Neural cell (in vitro differentiated cells): ENCODE measurements around the gene SFR1. TPM values are rescaled to one million over a fixed set of nuclear protein-coding genes. Genes with fewer than 3 reads are reported as not detected.

ENCODE experiments used
- H2AFZ ChIP-seq: fragments of 200-600, 300-800 bp; sonication (generic), shearing (Covaris generic); 2 replicates; pipeline ENCODE4 v1.6.0; 2014; ENCODE audit warnings: low read depth, mild to moderate bottlenecking, antibody characterized with exemption, low read length, moderate library complexity
- H3F3A ChIP-seq: fragments of 200-600 bp; shearing (Covaris generic); 2 replicates; pipeline ENCODE4 v1.6.1; 2016; ENCODE audit warnings: mild to moderate bottlenecking, moderate library complexity, mixed read lengths, antibody characterized with exemption, low read length; ENCODE audit not compliant: insufficient read depth, poor library complexity, severe bottlenecking
- H3K27ac ChIP-seq: fragments of 200-600, 300-800 bp; sonication (generic), shearing (Covaris generic); 2 replicates; pipeline ENCODE4 v1.5.1; 2014; ENCODE audit warnings: mild to moderate bottlenecking, low read length, moderate library complexity
- H3K27me3 ChIP-seq: fragments of 300-800, 200-600 bp; sonication (generic), shearing (Covaris generic); 2 replicates; pipeline ENCODE4 v1.6.0; 2014; ENCODE audit warnings: mild to moderate bottlenecking, low read depth, low read length, moderate library complexity; ENCODE audit not compliant: insufficient read depth
- H3K36me3 ChIP-seq: fragments of 300-800, 200-600 bp; sonication (generic), shearing (Covaris generic); 2 replicates; pipeline ENCODE4 v1.5.1; 2014; ENCODE audit warnings: mild to moderate bottlenecking, antibody characterized with exemption, low read length, moderate library complexity; ENCODE audit not compliant: insufficient read depth
- H3K4me2 ChIP-seq: fragments of 300-800, 200-600 bp; sonication (generic), shearing (Covaris generic); 2 replicates; pipeline ENCODE4 v1.6.0; 2014; ENCODE audit warnings: mild to moderate bottlenecking, low read length
- H3K4me3 ChIP-seq: fragments of 300-800, 200-600 bp; sonication (generic), shearing (Covaris generic); 2 replicates; pipeline ENCODE4 v1.5.1; 2014; ENCODE audit warnings: mild to moderate bottlenecking, low read length, moderate library complexity
- H3K79me2 ChIP-seq: fragments of 200-600 bp; shearing (Covaris generic); replicated peaks from 2 replicates; pipeline ENCODE4 v1.6.0; 2014; ENCODE audit warnings: mild to moderate bottlenecking, low read length, moderate library complexity; ENCODE audit not compliant: insufficient read depth
- H3K9ac ChIP-seq: fragments of 300-800, 200-600 bp; sonication (generic), shearing (Covaris generic); 2 replicates; pipeline ENCODE4 v1.6.1; 2016; ENCODE audit warnings: mild to moderate bottlenecking, low read length, mixed read lengths
- H3K9me2 ChIP-seq: fragments of 200-600 bp; shearing (Covaris generic); 2 replicates; pipeline ENCODE4 v1.6.1; 2016; ENCODE audit warnings: mild to moderate bottlenecking, low read length, mixed read lengths; ENCODE audit not compliant: insufficient read depth
- H3K9me3 ChIP-seq: fragments of 200-600, 300-800 bp; sonication (generic), shearing (Covaris generic); 2 replicates; pipeline ENCODE4 v1.6.1; 2016; ENCODE audit warnings: mild to moderate bottlenecking, mixed run types, low read length, moderate library complexity, mixed read lengths
- H4K20me1 ChIP-seq: fragments of 200-600 bp; shearing (Covaris generic); 2 replicates; pipeline ENCODE4 v1.6.1; 2016; ENCODE audit warnings: mild to moderate bottlenecking, mixed run types; ENCODE audit not compliant: insufficient read depth
- EP300 ChIP-seq: fragments of 450-650 bp; conservative IDR thresholded peaks from 2 replicates; pipeline ENCODE4 v1.6.1; 2014; ENCODE audit warnings: antibody characterized with exemption, mild to moderate bottlenecking, moderate library complexity; ENCODE audit not compliant: poor library complexity, severe bottlenecking
- EZH2 ChIP-seq: fragments of 200-600, 300-800 bp; shearing (Covaris generic), sonication (generic); IDR thresholded peaks from 2 replicates; pipeline ENCODE4 v1.6.1; 2014; ENCODE audit warnings: antibody characterized with exemption, low read length, borderline replicate concordance, mild to moderate bottlenecking; ENCODE audit not compliant: insufficient read depth, poor library complexity, severe bottlenecking
- MXI1 ChIP-seq: fragments of 450-650 bp; conservative IDR thresholded peaks from 2 replicates; pipeline ENCODE4 v1.6.1; 2014; ENCODE audit warnings: antibody characterized with exemption, mild to moderate bottlenecking; ENCODE audit not compliant: poor library complexity, severe bottlenecking
- POLR2AphosphoS5 ChIP-seq: IDR thresholded peaks from 2 replicates; pipeline ENCODE4 v1.6.1; 2012
- RAD21 ChIP-seq: fragments of 450-650 bp; conservative IDR thresholded peaks from 2 replicates; pipeline ENCODE4 v1.6.1; 2014; ENCODE audit warnings: antibody characterized with exemption, mild to moderate bottlenecking, moderate library complexity
- SMC3 ChIP-seq: fragments of 450-650 bp; conservative IDR thresholded peaks from 2 replicates; pipeline ENCODE4 v1.6.1; 2014; ENCODE audit warnings: antibody characterized with exemption, mild to moderate bottlenecking, moderate library complexity; ENCODE audit not compliant: poor library complexity
- TAF1 ChIP-seq: IDR thresholded peaks from 2 replicates; pipeline ENCODE4 v1.6.1; 2012; ENCODE audit warnings: low read depth
- polyA plus RNA-seq: library from polyadenylated mRNA; depleted of rRNA; stranded (reverse); fragments of >200 nt; gene quantifications from 2 replicates; pipeline ENCODE4 v1.2.3, GENCODE V29; 2014
- TF ChIP-seq, protein P1 (sequence below): IDR thresholded peaks from 2 replicates; pipeline ENCODE4 v1.6.1; 2012; ENCODE audit warnings: borderline replicate concordance
- TF ChIP-seq, protein P2 (sequence below): fragments of 450-650 bp; IDR thresholded peaks from 2 replicates; pipeline ENCODE4 v1.5.1; 2014; ENCODE audit warnings: antibody characterized with exemption, mild to moderate bottlenecking, moderate library complexity; ENCODE audit not compliant: poor library complexity, severe bottlenecking

SFR1 gene
- polyA plus RNA-seq, 1 donor from 2014 or later = 5.0 TPM

DNA sequence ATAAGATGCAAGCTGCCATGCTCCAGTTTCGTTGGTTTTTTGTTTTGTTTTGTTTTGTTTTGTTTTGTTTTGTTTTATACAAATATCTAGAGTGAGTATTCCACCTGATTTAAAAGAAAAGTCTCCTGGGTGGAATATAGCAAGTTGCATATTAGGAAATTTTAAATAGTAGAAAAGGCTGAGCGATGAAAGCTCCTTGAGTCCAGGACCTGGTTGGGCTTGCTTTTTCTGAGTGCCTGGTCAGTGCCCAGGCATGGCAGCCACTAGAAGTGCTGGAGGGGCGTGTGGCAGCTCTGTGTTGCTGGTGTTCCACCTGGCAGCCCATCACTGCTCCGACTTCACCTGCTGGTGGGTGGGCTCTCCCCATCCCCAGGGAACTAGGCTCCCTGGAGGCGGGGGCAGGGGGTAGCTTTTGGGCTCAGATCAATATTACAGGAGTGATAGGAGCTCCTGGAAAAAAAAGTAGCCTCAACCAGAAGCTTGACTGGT is 44.3 kb upstream of the SFR1 start:
- Histone ChIP-seq H3K9me3 (no peaks in the 10 kb centered on the region), H3F3A (no peaks in the 10 kb centered on the region), H4K20me1 (no peaks in the 10 kb centered on the region), H3K9ac (no peak overlapping the region), H3K9me2 (no peaks in the 10 kb centered on the region), H3K27ac (no peak overlapping the region), H2AFZ (no peak overlapping the region), H3K4me3 (no peak overlapping the region), H3K27me3 (no peaks in the 10 kb centered on the region), H3K36me3 (no peaks in the 10 kb centered on the region), H3K79me2 (no peaks in the 10 kb centered on the region), H3K4me2 (no peak overlapping the region)
- TF ChIP-seq RAD21 (no peak), MXI1 (no peak), TAF1 (no peak), SMC3 (no peak)
- TF ChIP-seq, protein P1, sequence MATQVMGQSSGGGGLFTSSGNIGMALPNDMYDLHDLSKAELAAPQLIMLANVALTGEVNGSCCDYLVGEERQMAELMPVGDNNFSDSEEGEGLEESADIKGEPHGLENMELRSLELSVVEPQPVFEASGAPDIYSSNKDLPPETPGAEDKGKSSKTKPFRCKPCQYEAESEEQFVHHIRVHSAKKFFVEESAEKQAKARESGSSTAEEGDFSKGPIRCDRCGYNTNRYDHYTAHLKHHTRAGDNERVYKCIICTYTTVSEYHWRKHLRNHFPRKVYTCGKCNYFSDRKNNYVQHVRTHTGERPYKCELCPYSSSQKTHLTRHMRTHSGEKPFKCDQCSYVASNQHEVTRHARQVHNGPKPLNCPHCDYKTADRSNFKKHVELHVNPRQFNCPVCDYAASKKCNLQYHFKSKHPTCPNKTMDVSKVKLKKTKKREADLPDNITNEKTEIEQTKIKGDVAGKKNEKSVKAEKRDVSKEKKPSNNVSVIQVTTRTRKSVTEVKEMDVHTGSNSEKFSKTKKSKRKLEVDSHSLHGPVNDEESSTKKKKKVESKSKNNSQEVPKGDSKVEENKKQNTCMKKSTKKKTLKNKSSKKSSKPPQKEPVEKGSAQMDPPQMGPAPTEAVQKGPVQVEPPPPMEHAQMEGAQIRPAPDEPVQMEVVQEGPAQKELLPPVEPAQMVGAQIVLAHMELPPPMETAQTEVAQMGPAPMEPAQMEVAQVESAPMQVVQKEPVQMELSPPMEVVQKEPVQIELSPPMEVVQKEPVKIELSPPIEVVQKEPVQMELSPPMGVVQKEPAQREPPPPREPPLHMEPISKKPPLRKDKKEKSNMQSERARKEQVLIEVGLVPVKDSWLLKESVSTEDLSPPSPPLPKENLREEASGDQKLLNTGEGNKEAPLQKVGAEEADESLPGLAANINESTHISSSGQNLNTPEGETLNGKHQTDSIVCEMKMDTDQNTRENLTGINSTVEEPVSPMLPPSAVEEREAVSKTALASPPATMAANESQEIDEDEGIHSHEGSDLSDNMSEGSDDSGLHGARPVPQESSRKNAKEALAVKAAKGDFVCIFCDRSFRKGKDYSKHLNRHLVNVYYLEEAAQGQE = no peak

DNA sequence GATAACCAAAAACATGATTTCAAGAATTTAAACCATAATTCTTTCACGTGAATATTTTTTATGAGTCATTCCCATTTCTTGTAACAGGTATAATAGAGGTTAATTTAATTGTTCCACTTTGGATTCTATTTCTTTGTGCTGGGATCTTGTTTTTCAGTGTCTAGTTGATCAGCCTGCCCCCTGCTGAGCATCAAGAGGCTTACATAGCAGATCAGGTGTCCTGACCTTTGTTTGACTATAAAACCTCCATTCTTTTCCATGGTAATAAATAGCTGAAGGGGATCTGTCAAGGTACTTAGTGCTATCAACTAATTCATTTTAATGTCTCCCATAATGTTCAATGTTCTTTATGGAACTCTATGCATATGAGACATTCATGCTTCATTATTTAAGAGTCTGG is 41.2 kb upstream of the SFR1 start:
- Histone ChIP-seq H3K79me2 (no peaks in the 10 kb centered on the region), H3K27ac (no peak overlapping the region), H2AFZ (no peak overlapping the region), H3F3A (no peaks in the 10 kb centered on the region), H3K27me3 (no peaks in the 10 kb centered on the region), H4K20me1 (no peaks in the 10 kb centered on the region), H3K9me2 (no peaks in the 10 kb centered on the region), H3K4me2 (no peak overlapping the region), H3K4me3 (no peak overlapping the region), H3K9me3 (no peaks in the 10 kb centered on the region), H3K9ac (no peak overlapping the region), H3K36me3 (no peaks in the 10 kb centered on the region)
- TF ChIP-seq RAD21 = no peak
- TF ChIP-seq POLR2AphosphoS5 = no peak
- no peak for TF ChIP-seq MXI1
- TF ChIP-seq TAF1 = no peak
- TF ChIP-seq, protein P2, sequence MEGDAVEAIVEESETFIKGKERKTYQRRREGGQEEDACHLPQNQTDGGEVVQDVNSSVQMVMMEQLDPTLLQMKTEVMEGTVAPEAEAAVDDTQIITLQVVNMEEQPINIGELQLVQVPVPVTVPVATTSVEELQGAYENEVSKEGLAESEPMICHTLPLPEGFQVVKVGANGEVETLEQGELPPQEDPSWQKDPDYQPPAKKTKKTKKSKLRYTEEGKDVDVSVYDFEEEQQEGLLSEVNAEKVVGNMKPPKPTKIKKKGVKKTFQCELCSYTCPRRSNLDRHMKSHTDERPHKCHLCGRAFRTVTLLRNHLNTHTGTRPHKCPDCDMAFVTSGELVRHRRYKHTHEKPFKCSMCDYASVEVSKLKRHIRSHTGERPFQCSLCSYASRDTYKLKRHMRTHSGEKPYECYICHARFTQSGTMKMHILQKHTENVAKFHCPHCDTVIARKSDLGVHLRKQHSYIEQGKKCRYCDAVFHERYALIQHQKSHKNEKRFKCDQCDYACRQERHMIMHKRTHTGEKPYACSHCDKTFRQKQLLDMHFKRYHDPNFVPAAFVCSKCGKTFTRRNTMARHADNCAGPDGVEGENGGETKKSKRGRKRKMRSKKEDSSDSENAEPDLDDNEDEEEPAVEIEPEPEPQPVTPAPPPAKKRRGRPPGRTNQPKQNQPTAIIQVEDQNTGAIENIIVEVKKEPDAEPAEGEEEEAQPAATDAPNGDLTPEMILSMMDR = no peak
- TF ChIP-seq EZH2 = no peak
- TF ChIP-seq, protein P1 = no peak
- TF ChIP-seq SMC3 = no peak
- TF ChIP-seq EP300 = no peak
